ENCODE data around the gene BCAS3.

The BCAS3 gene

DNA sequence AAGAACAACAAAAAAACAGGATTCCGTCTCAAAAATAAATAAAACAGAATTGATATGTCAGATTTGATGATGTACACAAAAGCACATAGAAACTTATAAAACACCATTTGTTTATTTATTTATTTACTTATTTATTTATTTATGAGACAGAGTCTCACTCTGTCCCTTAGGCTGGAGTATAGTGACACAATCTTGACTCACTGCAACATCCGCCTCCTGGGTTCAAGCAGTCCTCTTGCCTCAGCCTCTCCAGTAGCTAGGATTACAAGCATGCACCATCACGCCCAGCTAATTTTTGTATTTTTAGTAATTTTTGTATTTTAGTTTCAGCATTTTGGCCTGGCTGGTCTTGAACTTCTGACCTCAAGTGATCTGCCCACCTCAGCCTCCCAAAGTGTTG, 21.4 kb downstream of the BCAS3 start:
- Mint-ChIP-seq H3K4me1 (ENCODE audit: low read depth) (peaks cover 2% of the 10 kb centered on the region), H3K4me3 (no peak overlapping the region), H3K9me3 (no peaks in the 10 kb centered on the region), H3K27me3 (no peaks in the 10 kb centered on the region), H3K27ac (no peak overlapping the region), H3K36me3 (ENCODE audit: low read depth) (peaks cover 12% of the 10 kb centered on the region)
- no peak for DNase-seq

DNA sequence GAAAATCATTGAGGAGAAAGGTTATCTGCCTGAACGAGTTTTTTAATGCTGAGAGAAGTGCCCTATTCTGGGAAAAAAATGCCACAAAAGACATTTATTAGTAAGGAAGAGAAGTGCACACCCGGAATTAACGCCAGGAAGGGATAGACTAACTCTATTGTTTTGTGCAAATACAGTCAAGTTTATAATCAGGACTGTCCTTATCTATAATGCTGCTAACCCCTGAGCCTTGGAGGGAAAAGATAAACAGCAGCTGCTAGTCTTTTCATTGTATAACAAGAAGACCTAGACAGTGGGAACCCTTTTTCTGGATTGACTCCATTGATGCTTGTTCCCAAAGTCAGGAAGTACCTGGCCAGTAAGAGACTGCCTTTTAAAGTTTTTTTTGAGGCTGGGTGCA, 26.5 kb downstream of the BCAS3 start:
- no peaks in the 10 kb centered on the region for H3K9me3 Mint-ChIP-seq
- H3K36me3 Mint-ChIP-seq (ENCODE audit: low read depth): peaks cover 11% of the 10 kb centered on the region
- no peaks in the 10 kb centered on the region for H3K27me3 Mint-ChIP-seq
- no peak overlapping the region for H3K4me3 Mint-ChIP-seq
- H3K4me1 Mint-ChIP-seq (ENCODE audit: low read depth): no peaks in the 10 kb centered on the region
- no peak for DNase-seq
- H3K27ac Mint-ChIP-seq: no peak overlapping the region

DNA sequence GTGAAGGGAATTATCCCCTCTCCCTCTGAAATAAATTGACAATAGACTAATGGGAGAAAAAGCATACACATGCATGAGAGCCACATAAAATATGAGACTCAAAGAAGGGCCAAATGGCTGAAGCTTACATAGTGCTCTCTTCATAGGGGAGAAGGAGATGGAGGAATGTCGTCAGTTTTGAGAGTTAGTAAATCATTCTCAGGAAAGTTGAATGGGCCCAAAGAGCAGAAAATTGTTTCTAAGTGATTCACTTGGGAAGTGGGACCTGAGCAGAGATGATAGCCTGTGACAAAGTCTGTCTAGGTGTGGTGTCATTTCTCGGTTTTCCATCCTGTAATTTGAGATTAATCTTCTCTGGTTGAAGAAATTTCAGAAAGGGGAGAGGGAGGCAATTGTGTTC, 35.0 kb downstream of the BCAS3 start:
- H3K27me3 Mint-ChIP-seq: no peaks in the 10 kb centered on the region
- DNase-seq: no peak
- peaks cover 20% of the 10 kb centered on the region for H3K36me3 Mint-ChIP-seq (ENCODE audit: low read depth)
- H3K9me3 Mint-ChIP-seq: no peaks in the 10 kb centered on the region
- H3K4me1 Mint-ChIP-seq (ENCODE audit: low read depth): no peaks in the 10 kb centered on the region
- no peak overlapping the region for H3K27ac Mint-ChIP-seq
- H3K4me3 Mint-ChIP-seq: no peak overlapping the region

DNA sequence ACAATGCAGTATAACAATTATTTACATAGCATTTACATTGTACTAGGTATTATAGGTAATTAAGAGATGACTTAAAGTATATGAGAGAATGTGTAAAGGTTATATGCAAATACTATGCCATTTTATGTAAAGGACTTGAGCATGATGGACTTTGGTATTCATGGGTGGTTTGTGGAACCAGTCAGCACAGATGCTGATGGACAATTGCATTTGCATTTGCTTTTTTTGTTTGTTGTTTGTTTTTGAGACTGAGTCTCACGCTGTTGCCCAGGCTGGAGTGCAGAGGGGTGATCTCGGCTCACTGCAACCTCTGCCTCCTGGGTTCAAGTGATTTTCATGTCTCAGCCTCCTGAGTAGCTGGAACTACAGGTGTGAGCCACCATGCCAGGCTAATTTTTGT, 36.0 kb downstream of the BCAS3 start:
- H3K4me3 Mint-ChIP-seq: no peak overlapping the region
- DNase-seq: no peak
- no peaks in the 10 kb centered on the region for H3K27me3 Mint-ChIP-seq
- H3K9me3 Mint-ChIP-seq: no peaks in the 10 kb centered on the region
- no peaks in the 10 kb centered on the region for H3K4me1 Mint-ChIP-seq (ENCODE audit: low read depth)
- H3K36me3 Mint-ChIP-seq (ENCODE audit: low read depth): peaks cover 17% of the 10 kb centered on the region
- no peak overlapping the region for H3K27ac Mint-ChIP-seq

DNA sequence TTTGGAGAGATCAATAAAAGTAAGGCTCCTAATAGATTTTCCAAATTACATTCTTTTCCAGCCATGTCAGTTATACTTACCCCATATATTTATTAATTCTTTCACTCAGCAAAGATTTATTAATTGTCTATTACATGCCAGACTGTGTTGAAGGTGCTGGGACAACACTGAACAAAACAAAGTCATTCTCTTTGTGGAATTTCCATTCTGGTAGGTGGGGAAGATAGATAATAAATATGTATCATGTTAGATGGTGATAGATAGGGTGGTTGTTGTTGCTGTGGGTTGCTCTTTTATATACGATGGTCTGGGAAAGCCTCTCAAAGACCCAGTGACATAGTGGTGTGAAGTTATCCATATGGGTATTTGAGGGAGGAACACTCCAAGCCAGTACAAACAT, 39.1 kb downstream of the BCAS3 start:
- H3K27me3 Mint-ChIP-seq: no peaks in the 10 kb centered on the region
- no peaks in the 10 kb centered on the region for H3K36me3 Mint-ChIP-seq (ENCODE audit: low read depth)
- H3K9me3 Mint-ChIP-seq: no peaks in the 10 kb centered on the region
- DNase-seq: no peak
- no peak overlapping the region for H3K4me3 Mint-ChIP-seq
- no peak overlapping the region for H3K27ac Mint-ChIP-seq
- H3K4me1 Mint-ChIP-seq (ENCODE audit: low read depth): peaks cover 3% of the 10 kb centered on the region

DNA sequence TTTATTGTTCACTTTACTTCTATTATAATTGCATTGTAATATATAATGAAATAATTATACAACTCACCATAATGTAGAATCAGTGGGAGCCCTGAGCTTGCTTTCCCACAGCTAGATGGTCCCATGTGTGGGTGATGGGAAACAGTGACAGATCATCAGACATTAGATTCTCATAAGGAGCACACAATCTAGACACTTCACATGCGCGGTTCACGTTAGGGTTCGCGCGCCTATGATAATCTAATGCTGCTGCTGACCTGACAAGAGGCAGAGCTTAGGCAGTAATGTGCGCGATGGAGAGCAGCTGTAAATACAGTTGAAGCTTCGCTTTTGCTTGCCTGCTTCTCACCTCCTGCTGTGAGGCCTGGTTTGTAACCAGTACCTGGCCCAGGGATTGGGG, 40.2 kb downstream of the BCAS3 start:
- H3K27me3 Mint-ChIP-seq: no peaks in the 10 kb centered on the region
- no peaks in the 10 kb centered on the region for H3K36me3 Mint-ChIP-seq (ENCODE audit: low read depth)
- H3K27ac Mint-ChIP-seq: no peak overlapping the region
- no peaks in the 10 kb centered on the region for H3K9me3 Mint-ChIP-seq
- H3K4me1 Mint-ChIP-seq (ENCODE audit: low read depth): peaks cover 3% of the 10 kb centered on the region
- H3K4me3 Mint-ChIP-seq: no peak overlapping the region
- no peak for DNase-seq

DNA sequence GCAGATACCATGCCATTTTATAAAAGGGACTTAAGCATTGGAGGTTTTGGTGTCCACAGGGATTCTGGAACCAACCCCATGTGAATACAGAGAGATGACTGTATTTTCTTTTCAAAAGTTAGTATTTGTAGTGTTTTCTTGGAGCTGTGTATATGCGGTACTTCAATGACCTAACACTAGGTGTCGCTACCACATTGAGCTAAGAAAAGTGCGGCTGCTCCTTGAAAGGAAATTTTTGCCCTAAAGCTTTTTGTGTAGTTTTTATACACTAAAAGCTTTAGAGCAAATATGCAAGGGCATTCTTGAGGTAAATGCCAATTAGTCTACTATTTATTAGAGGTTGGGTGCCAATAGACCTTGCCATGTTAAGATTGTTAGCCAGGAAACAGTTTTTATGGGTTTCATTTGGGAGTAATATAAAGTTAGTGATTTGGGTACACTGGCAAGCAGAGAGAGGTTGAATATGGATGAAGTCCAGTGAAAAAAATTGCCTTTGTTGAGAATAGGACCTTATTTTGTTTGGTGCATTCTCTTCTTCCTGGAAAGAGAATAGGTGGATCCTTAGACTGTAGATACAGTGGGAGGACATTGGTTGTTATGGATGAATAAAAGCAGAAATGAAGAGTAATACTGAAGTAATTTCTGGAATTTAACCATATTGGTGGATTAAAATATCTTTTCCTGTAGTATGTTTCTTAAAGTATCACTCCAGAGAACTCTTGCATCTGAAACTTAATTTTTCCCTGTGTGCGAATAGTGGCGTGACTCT, 43.3 kb downstream of the BCAS3 start:
- H3K4me3 Mint-ChIP-seq: no peak overlapping the region
- DNase-seq: no peak
- H3K36me3 Mint-ChIP-seq (ENCODE audit: low read depth): no peaks in the 10 kb centered on the region
- H3K9me3 Mint-ChIP-seq: no peaks in the 10 kb centered on the region
- H3K27me3 Mint-ChIP-seq: no peaks in the 10 kb centered on the region
- peaks cover 3% of the 10 kb centered on the region for H3K4me1 Mint-ChIP-seq (ENCODE audit: low read depth)
- H3K27ac Mint-ChIP-seq: no peak overlapping the region

DNA sequence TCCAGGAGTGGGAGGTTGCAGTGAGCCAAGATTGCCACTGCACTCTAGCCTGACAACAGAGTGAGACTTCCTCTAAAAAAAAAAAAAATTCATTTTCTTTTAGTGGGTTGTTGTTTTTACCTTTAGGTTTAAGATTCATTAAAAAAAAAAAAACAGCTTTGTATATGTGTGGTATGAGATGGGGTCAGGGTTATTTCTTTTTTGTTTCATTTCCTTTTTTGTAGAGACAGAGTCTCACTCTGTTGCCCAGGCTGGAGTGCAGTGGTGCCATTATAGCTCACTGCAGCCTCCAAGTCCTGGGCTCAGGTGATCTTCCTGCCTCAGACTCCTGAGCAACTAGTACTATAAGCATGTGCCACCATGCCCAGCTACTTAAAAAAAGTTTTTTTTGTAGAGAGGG, 47.0 kb downstream of the BCAS3 start:
- no peak for DNase-seq
- Mint-ChIP-seq H3K36me3 (ENCODE audit: low read depth) (no peaks in the 10 kb centered on the region), H3K4me3 (no peak overlapping the region), H3K4me1 (ENCODE audit: low read depth) (peaks cover 3% of the 10 kb centered on the region), H3K9me3 (no peaks in the 10 kb centered on the region), H3K27me3 (no peaks in the 10 kb centered on the region), H3K27ac (no peak overlapping the region)

DNA sequence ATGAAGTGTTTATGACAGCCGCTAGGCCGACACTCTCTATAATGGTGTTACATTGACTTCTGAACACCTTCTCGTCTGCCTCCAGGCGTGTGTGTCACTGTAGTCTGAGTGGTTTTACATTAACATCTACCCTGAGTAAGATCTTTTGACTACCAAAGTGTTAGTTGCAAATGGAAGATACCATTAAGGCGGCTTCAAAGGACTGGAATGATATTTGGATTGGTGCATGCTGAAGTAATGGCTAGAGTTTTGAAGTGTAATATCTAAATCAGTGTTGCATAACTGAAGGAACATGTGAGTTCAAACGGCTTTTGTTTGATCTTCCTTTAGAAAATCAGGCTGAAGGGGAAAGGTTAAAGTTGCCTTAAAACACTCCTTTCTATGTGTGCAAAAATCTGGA, 52.2 kb downstream of the BCAS3 start:
- no peaks in the 10 kb centered on the region for H3K36me3 Mint-ChIP-seq (ENCODE audit: low read depth)
- no peak for DNase-seq
- H3K27me3 Mint-ChIP-seq: no peaks in the 10 kb centered on the region
- peaks cover 9% of the 10 kb centered on the region for H3K4me1 Mint-ChIP-seq (ENCODE audit: low read depth)
- H3K9me3 Mint-ChIP-seq: no peaks in the 10 kb centered on the region
- H3K27ac Mint-ChIP-seq: no peak overlapping the region
- H3K4me3 Mint-ChIP-seq: no peak overlapping the region

DNA sequence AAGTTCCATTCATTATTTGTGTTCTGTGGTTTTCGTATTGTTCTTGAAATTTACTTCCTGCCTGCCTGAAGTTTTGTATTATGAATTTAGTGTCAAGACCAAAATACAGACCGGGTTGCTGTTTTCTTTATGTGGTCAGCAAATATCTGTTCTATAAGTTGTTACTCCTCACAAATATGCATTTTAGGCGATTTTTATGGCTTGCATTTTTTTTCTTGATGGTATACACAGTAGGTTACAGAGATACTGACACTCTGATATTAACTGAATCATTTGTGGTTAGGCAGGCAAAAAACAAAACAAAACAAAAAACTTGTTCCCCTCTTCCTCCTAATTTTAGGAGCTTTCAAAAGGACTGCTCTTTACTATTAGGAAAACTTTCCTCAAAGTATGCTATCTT, 52.6 kb downstream of the BCAS3 start:
- Mint-ChIP-seq H3K27me3 (no peaks in the 10 kb centered on the region), H3K9me3 (no peaks in the 10 kb centered on the region), H3K4me1 (ENCODE audit: low read depth) (peaks cover 9% of the 10 kb centered on the region), H3K36me3 (ENCODE audit: low read depth) (no peaks in the 10 kb centered on the region), H3K27ac (no peak overlapping the region), H3K4me3 (no peak overlapping the region)
- DNase-seq: no peak

DNA sequence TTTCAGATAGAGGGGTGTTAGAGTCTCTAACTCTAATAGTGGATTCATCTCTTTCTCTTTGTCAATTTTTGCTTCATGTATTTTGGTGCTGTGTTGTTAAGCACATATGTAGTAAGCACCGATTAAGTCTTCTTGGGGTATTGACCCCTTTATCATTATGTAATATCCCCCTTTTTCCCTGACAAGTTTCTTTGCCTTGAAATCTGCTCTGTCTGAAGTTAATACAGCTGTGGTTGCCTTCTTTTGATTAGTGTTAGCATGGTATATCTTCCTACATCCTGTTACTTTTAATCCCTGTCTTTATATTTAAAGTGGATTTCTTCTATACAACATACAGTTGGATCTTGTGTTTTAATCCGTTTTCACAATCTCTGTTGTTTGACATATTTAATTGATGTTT, 60.6 kb downstream of the BCAS3 start:
- no peak overlapping the region for H3K4me3 Mint-ChIP-seq
- no peak overlapping the region for H3K27ac Mint-ChIP-seq

DNA sequence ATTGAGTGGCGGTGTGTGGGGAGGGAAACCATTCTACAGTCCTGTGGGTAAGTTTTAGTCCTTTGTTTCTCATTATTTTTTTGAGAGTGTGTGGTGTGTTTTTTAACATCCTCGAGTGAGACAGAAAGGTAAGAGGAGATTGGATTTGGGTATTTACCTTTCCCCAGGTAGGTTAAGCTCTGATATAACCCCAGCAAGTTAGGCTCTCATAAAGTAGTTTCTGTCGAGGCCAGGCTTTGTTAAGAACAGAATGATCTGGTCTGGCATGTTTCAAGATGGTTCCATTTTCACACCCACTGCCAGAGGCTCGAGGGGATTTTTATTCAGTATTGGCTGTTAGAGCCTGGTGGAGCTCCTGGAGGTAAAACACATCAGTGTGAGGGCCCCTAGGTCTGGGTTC, 62.9 kb downstream of the BCAS3 start:
- Mint-ChIP-seq H3K36me3 (ENCODE audit: low read depth) (no peaks in the 10 kb centered on the region), H3K4me3 (no peak overlapping the region), H3K4me1 (ENCODE audit: low read depth) (peaks cover 5% of the 10 kb centered on the region), H3K9me3 (no peaks in the 10 kb centered on the region), H3K27ac (no peak overlapping the region), H3K27me3 (no peaks in the 10 kb centered on the region)
- DNase-seq: no peak

More for the DNA sequence above, 60.6 kb downstream of the BCAS3 start:
- H3K4me1 Mint-ChIP-seq (ENCODE audit: low read depth): peaks cover 5% of the 10 kb centered on the region
- DNase-seq: no peak
- no peaks in the 10 kb centered on the region for H3K27me3 Mint-ChIP-seq
- no peaks in the 10 kb centered on the region for H3K9me3 Mint-ChIP-seq
- no peaks in the 10 kb centered on the region for H3K36me3 Mint-ChIP-seq (ENCODE audit: low read depth)

DNA sequence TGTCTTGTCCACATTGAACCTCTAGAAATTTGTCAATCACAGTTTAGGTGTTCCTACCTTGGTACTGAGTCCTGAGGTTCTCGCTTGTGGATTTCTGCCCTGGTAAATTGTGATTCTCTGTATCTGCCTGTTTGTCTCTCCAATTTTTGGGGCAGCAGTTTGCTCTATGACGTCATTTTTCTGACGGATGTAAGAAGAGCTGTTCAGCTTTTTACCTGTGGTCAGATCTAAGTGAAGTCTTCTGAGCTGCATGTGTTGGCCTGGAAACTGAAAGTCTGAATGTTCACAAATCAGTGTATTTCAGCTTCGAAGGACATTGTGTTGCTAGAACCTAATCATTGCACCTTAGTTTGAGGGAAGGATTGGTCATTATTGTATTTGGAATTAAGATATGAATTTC, 63.4 kb downstream of the BCAS3 start:
- H3K4me1 Mint-ChIP-seq (ENCODE audit: low read depth): peaks cover 5% of the 10 kb centered on the region
- no peaks in the 10 kb centered on the region for H3K9me3 Mint-ChIP-seq
- H3K36me3 Mint-ChIP-seq (ENCODE audit: low read depth): no peaks in the 10 kb centered on the region
- no peaks in the 10 kb centered on the region for H3K27me3 Mint-ChIP-seq
- no peak for DNase-seq
- H3K4me3 Mint-ChIP-seq: no peak overlapping the region
- no peak overlapping the region for H3K27ac Mint-ChIP-seq

DNA sequence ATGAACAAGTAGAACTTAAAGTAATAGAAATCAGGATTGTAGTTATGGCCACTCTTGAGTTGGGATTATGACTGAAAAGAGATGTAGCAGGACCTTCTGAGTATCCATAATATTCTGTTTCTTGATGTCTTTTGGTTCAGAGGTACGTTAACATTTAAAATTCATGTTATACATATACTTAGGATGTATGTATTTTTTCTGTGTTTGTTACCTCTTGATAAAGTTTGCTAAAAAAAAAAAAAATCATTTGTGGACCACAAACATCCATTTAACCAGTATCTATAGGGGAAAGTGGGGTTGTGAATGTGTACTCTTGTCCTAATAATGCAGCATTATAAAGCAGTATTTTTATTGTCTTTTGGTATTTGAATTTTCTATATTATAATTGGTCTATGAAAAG, 65.6 kb downstream of the BCAS3 start:
- Mint-ChIP-seq H3K9me3 (no peaks in the 10 kb centered on the region), H3K27ac (no peak overlapping the region), H3K27me3 (no peaks in the 10 kb centered on the region), H3K4me3 (no peak overlapping the region), H3K36me3 (ENCODE audit: low read depth) (no peaks in the 10 kb centered on the region), H3K4me1 (ENCODE audit: low read depth) (peaks cover 2% of the 10 kb centered on the region)
- no peak for DNase-seq

DNA sequence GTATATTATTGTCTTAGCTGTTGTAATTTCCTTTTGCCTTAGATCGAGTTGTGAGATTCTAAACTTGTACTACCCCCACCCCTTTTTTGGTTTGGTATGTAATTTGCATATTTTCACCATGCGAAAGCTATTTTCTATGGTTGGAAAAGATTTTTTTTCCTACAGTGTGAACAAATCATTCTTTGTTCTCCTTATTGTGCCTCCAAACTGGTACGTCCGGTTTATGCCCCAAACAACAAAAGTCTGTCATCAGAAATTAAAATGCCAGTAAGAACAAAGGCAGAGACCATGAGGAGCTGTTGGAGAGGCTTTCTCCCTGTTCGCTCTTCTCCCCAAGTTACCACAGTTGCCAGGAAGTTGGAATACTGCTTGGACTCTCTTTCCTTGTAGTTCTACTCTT, 66.1 kb downstream of the BCAS3 start:
- Mint-ChIP-seq H3K27ac (no peak overlapping the region), H3K9me3 (no peaks in the 10 kb centered on the region), H3K4me1 (ENCODE audit: low read depth) (peaks cover 2% of the 10 kb centered on the region), H3K27me3 (no peaks in the 10 kb centered on the region), H3K4me3 (no peak overlapping the region), H3K36me3 (ENCODE audit: low read depth) (no peaks in the 10 kb centered on the region)
- DNase-seq: no peak

Data from activated T-cell treated with anti-CD3 and anti-CD28 coated beads, Interleukin-2, amount 50 U/mL, for 24 hours (primary cell).